Prostate gland (tissue), 2 donors: Measurements from ENCODE around the gene BST1.

ENCODE experiments used
- CTCF ChIP-seq, 4 experiments: fragments of 200-600 bp in 2 of 4; fragments of 450-650 bp in 2 of 4; sonication (generic) in 2 of 4; IDR thresholded peaks; 1 replicate in 3 of 4; 2 replicates in 1 of 4; pipeline ENCODE4 v1.5.1; 2016 to 2019; ENCODE audit warnings: antibody characterized with exemption in 4 of 4, mild to moderate bottlenecking in 2 of 4, moderate library complexity in 2 of 4
- POLR2A ChIP-seq: fragments of 450-650 bp; IDR thresholded peaks from one replicate; pipeline ENCODE4 v1.6.1; 2016; ENCODE audit warnings: antibody characterized with exemption, mild to moderate bottlenecking
- POLR2AphosphoS5 ChIP-seq: sonication (generic); formaldehyde crosslinking; IDR thresholded peaks from one replicate; pipeline ENCODE4 v1.6.1; 2017; ENCODE audit warnings: antibody characterized with exemption

- TF ChIP-seq CTCF (IDR thresholded peaks at IDR 0.05) (no peak), POLR2A (no peak), POLR2AphosphoS5 (no peak)
These were observed 45.5 kb upstream of the BST1 start for GRCh38 chr4:15657366-15657765.
